ENCODE data around the gene PTGES. TPM values are rescaled to one million over a fixed set of nuclear protein-coding genes. Genes with fewer than 3 reads are reported as not detected.

Gene PTGES
- total RNA-seq, 2 donors from 2014 or later = 2.6 to 5.1 TPM

DNA sequence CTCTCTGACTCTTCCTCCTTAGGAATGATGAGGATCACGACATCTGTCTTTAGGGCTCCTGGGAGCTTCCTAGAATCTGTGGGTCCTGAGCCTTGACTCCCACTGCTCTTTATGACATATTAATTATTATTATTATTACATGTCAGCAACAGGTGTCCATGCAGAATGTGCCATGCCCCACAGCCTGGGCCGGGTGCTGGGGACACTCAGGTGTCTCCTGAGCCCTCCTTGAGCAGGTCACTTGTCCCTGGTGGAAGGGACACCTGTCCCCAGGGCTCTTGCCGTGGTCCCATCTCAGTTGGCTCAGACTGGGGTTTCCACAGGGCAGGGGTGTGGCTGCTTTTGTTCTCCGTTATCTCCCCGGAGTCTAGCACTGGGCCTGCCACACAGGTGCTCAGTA lies 34.2 kb downstream of the PTGES start:
- Histone ChIP-seq H3K4me1 (no peaks in the 10 kb centered on the region), H3K9ac (ENCODE audit: low read depth in 2 of 2, low read length in 2 of 2) (no peak overlapping the region), H3K9me3 (no peaks in the 10 kb centered on the region), H3K27me3 (no peaks in the 10 kb centered on the region), H3K4me3 (no peak overlapping the region), H3K27ac (no peak overlapping the region), H3K36me3 (no peaks in the 10 kb centered on the region)
- TF ChIP-seq, protein P1, sequence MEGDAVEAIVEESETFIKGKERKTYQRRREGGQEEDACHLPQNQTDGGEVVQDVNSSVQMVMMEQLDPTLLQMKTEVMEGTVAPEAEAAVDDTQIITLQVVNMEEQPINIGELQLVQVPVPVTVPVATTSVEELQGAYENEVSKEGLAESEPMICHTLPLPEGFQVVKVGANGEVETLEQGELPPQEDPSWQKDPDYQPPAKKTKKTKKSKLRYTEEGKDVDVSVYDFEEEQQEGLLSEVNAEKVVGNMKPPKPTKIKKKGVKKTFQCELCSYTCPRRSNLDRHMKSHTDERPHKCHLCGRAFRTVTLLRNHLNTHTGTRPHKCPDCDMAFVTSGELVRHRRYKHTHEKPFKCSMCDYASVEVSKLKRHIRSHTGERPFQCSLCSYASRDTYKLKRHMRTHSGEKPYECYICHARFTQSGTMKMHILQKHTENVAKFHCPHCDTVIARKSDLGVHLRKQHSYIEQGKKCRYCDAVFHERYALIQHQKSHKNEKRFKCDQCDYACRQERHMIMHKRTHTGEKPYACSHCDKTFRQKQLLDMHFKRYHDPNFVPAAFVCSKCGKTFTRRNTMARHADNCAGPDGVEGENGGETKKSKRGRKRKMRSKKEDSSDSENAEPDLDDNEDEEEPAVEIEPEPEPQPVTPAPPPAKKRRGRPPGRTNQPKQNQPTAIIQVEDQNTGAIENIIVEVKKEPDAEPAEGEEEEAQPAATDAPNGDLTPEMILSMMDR (IDR thresholded peaks at IDR 0.05) = no peak
- DNase-seq = no peak
- intact Hi-C loops (cut with DNase I) = loop anchor here (5.0 kb wide), 1 partner anchor 66 kb away; no protein-coding TSS in a partner anchor

DNA sequence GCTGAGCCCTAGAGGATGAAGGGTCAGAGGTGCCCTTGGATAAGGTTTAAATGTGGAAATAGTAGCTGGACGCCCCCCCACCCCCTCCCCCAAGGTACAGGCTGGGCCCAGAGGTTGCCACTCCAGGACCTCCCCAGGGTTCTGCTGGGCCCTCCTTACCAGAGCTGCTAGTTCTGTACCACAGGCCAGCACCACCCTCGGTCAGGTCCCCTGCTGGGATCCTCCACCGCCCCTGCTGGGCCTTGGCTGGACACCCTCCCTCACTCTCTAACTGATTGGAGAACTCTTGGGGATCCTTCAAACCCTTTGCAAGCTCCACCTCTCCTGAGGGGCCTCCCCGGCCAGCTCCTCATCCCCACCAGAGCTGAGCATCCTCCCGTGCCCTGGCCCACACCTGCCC lies 34.9 kb downstream of the PTGES start:
- H3K4me3 ChIP-seq = no peak overlapping the region
- no peaks in the 10 kb centered on the region for H3K9me3 ChIP-seq
- H3K9ac ChIP-seq (ENCODE audit: low read depth in 2 of 2, low read length in 2 of 2) = no peak overlapping the region
- intact Hi-C loops (cut with DNase I) = loop anchor here (5.0 kb wide), 1 partner anchor 66 kb away; no protein-coding TSS in a partner anchor
- H3K27ac ChIP-seq = no peak overlapping the region
- no peaks in the 10 kb centered on the region for H3K27me3 ChIP-seq
- H3K36me3 ChIP-seq = no peaks in the 10 kb centered on the region
- H3K4me1 ChIP-seq = no peaks in the 10 kb centered on the region
- DNase-seq = no peak
- TF ChIP-seq, protein P1 (IDR thresholded peaks at IDR 0.05) = no peak

DNA sequence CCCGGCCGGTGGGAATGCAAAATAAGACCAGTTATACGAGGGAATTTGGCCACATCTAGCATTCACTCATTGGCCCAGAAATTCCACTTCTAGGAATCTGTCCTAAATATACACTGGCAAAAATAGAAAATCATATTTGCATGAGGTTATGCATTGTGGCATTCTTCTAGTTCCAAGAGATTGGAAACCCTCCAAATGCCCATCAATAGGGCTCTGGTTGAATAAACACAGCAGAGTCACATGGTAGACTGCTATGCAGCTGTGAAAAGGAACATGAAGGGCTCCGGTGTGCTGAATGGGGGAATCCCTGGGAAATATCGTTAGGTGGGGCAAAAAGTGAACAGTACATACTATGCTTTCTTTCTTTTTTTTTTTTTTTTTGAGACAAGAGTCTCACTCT lies 36.8 kb downstream of the PTGES start:
- no peaks in the 10 kb centered on the region for H3K27me3 ChIP-seq
- no peak overlapping the region for H3K4me3 ChIP-seq
- DNase-seq = no peak
- intact Hi-C loops (cut with DNase I) = loop anchor here (5.0 kb wide), 1 partner anchor 64 kb away; no protein-coding TSS in a partner anchor
- no peak overlapping the region for H3K27ac ChIP-seq
- no peak overlapping the region for H3K9ac ChIP-seq (ENCODE audit: low read depth in 2 of 2, low read length in 2 of 2)
- H3K36me3 ChIP-seq = no peaks in the 10 kb centered on the region
- H3K4me1 ChIP-seq = no peaks in the 10 kb centered on the region
- TF ChIP-seq, protein P1 (IDR thresholded peaks at IDR 0.05) = no peak
- no peaks in the 10 kb centered on the region for H3K9me3 ChIP-seq

DNA sequence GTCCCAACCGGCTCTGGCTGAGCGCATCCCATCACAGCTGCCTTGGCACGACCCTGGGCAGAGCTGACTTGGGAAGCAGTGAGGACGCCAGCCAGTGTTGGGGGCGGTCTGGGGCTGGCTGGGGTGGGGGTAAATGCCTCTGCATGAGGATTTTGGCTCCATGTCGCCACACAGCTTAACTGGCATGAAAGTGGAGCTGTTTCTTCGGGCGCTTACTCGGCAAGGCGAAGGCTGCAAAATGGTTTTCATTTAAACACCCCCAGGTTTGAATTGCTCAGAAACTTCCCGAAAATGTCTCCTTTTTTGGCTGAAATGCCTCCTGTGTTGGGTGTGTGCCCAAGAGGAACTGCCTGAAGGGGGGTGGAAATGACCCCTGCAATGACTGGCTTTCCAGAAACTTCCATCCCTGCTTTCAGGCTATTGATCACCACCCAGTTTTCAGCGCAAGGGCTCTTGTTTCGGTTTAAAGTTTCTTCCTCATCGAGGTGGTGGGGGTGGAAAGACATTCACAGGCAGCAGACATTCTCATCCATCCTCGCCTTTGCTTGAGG lies 38.3 kb downstream of the PTGES start:
- Histone ChIP-seq H3K27ac (no peak overlapping the region), H3K9me3 (no peaks in the 10 kb centered on the region), H3K4me3 (no peak overlapping the region), H3K36me3 (no peaks in the 10 kb centered on the region), H3K4me1 (no peaks in the 10 kb centered on the region), H3K9ac (ENCODE audit: low read depth in 2 of 2, low read length in 2 of 2) (no peak overlapping the region), H3K27me3 (no peaks in the 10 kb centered on the region)
- TF ChIP-seq, protein P1 (IDR thresholded peaks at IDR 0.05) = no peak
- DNase-seq = no peak
- intact Hi-C loops (cut with DNase I) = loop anchor here (5.0 kb wide), 1 partner anchor 62 kb away; no protein-coding TSS in a partner anchor

DNA sequence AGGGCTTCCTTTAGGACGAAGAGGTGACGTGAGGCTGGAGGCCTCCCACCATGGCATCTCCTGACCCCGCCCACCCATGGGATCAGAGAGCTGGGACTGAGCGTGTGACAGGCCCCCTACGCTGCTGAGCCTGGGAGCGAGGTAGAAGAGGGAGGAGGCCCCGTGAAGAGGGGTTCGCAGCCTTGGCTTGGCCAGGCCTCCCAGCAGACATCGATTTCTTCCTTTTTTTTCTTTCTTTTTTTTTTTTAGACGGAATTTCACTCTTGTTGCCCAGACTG lies 39.5 kb downstream of the PTGES start:
- no peaks in the 10 kb centered on the region for H3K9me3 ChIP-seq
- H3K4me1 ChIP-seq = no peaks in the 10 kb centered on the region
- no peaks in the 10 kb centered on the region for H3K36me3 ChIP-seq
- H3K27ac ChIP-seq = no peak overlapping the region
- H3K27me3 ChIP-seq = no peaks in the 10 kb centered on the region
- H3K9ac ChIP-seq (ENCODE audit: low read depth in 2 of 2, low read length in 2 of 2) = no peak overlapping the region
- TF ChIP-seq, protein P1 (IDR thresholded peaks at IDR 0.05) = no peak
- intact Hi-C loops (cut with DNase I) = no loop called here
- DNase-seq = no peak
- H3K4me3 ChIP-seq = no peak overlapping the region

Data from colonic mucosa (tissue), 4 donors.